ENCODE results near the gene NUDT17. TPM values are rescaled to one million over a fixed set of nuclear protein-coding genes. Genes with fewer than 3 reads are reported as not detected.
"Not testable (repeated sequence)": the region's sequence is repeated elsewhere in the genome, so short reads cannot be mapped to it uniquely, and the experiment has no call there.

NUDT17 gene
- total and polyA plus RNA-seq, 2 experiments from 2014 or later: 2.8 to 4.3 TPM

- not testable (repeated sequence) for H3K36me3 Mint-ChIP-seq (ENCODE audit: low read depth); DNase-seq (ENCODE audit: low spot score); H3K4me3 ChIP-seq; H3F3A ChIP-seq (replicated peaks; ENCODE audit: low read depth); H2AFZ ChIP-seq; H3K4me1 ChIP-seq (ENCODE audit: insufficient read depth); H3K4me1 Mint-ChIP-seq; H3K9me2 ChIP-seq (ENCODE audit: insufficient read depth); H3K27me3 ChIP-seq (ENCODE audit: insufficient read depth); H3K27me3 Mint-ChIP-seq (ENCODE audit: insufficient read depth, low read depth, poor library complexity); H3K4me3 Mint-ChIP-seq; H3K9me3 Mint-ChIP-seq; H4K20me1 ChIP-seq (replicated peaks; ENCODE audit: insufficient read depth); ATAC-seq; H3K27ac ChIP-seq (ENCODE audit: low read depth); H3K27ac Mint-ChIP-seq; H3K4me2 ChIP-seq; H3K36me3 ChIP-seq (ENCODE audit: insufficient read depth)
- H3K79me2 ChIP-seq (replicated peaks; ENCODE audit: insufficient read depth): peaks cover 16% of the 10 kb centered on the region
These were observed 27.3 kb upstream of the NUDT17 start for GRCh38 chr1:145818095-145818494.

GRCh38 chr1:145822779-145823331 lies 22.6 kb upstream of the NUDT17 start:
- H3K4me3 ChIP-seq; H4K20me1 ChIP-seq (replicated peaks; ENCODE audit: insufficient read depth); H3K4me1 ChIP-seq (ENCODE audit: insufficient read depth); H3K9me2 ChIP-seq (ENCODE audit: insufficient read depth); H3F3A ChIP-seq (replicated peaks; ENCODE audit: low read depth); H3K27me3 Mint-ChIP-seq (ENCODE audit: insufficient read depth, low read depth, poor library complexity); ATAC-seq; H2AFZ ChIP-seq; H3K4me1 Mint-ChIP-seq; H3K27ac Mint-ChIP-seq; H3K27ac ChIP-seq (ENCODE audit: low read depth); H3K27me3 ChIP-seq (ENCODE audit: insufficient read depth); H3K4me2 ChIP-seq; H3K4me3 Mint-ChIP-seq; DNase-seq (ENCODE audit: low spot score); H3K9me3 Mint-ChIP-seq: not testable (repeated sequence)
- H3K36me3 Mint-ChIP-seq (ENCODE audit: low read depth): peaks cover 28% of the 10 kb centered on the region
- H3K36me3 ChIP-seq (ENCODE audit: insufficient read depth): peaks cover 16% of the 10 kb centered on the region; the same call in 1 of the 2 replicates
- peaks cover 29% of the 10 kb centered on the region for H3K79me2 ChIP-seq (replicated peaks; ENCODE audit: insufficient read depth)

- H3K9me3 Mint-ChIP-seq: no peaks in the 10 kb centered on the region
These were observed 21.6 kb upstream of the NUDT17 start, which contains the start of the genes POLR3C and RNF115 for GRCh38 chr1:145823565-145824498. Gene POLR3C (plus strand): TSS chr1:145824200. CDS start chr1:145825777, 1,577 bp downstream. Gene RNF115 (minus strand): TSS chr1:145824095. CDS start chr1:145823873, 222 bp downstream.

More at GRCh38 chr1:145823565-145824498, 21.6 kb upstream of the NUDT17 start, which contains the start of the genes POLR3C and RNF115:
- peak; percentile 96 for ATAC-seq
- no peaks in the 10 kb centered on the region for H3K27me3 ChIP-seq (ENCODE audit: insufficient read depth)
- Mint-ChIP-seq H3K36me3 (ENCODE audit: low read depth) (peaks cover 38% of the 10 kb centered on the region), H3K27ac (peak within 1 kb of the TSS; percentile 99), H3K4me1 (peaks cover 2% of the 10 kb centered on the region; the same call in 2 of the 3 replicates), H3K4me3 (peak within 1 kb of the TSS; percentile 99), H3K27me3 (ENCODE audit: insufficient read depth, low read depth, poor library complexity) (peaks cover 5% of the 10 kb centered on the region)
- TF ChIP-seq ZNF331 (CRISPR knock-in tag; IDR thresholded peaks at IDR 0.05; ENCODE audit: low read depth) (no peak), POLR2AphosphoS5 (IDR thresholded peaks at IDR 0.05; ENCODE audit: low read depth) (peak; percentile 82), NANOG (IDR thresholded peaks at IDR 0.05; ENCODE audit: borderline replicate concordance) (no peak), JUNB (IDR thresholded peaks at IDR 0.05; ENCODE audit: unreplicated experiment) (no peak), CTCF (conservative IDR thresholded peaks at IDR 0.05; ENCODE audit: low read depth in 2 of 2) (no peak), ETS1 (IDR thresholded peaks at IDR 0.05) (0 out of 2 replicates have a peak, but pooled peaks have one; percentile 37), EZH2phosphoT487 (IDR thresholded peaks at IDR 0.05; ENCODE audit: unreplicated experiment) (no peak), CREB1 (CRISPR knock-in tag; IDR thresholded peaks at IDR 0.05; ENCODE audit: low read depth) (peak; percentile 29; the same call in 1 of the 2 replicates), ZNF114 (CRISPR knock-in tag; IDR thresholded peaks at IDR 0.05) (no peak)
- peak within 1 kb of the TSS; percentile 85 for H3K4me3 ChIP-seq
- H3K4me1 ChIP-seq (ENCODE audit: insufficient read depth): peaks cover 8% of the 10 kb centered on the region
- H3F3A ChIP-seq (replicated peaks; ENCODE audit: low read depth): 0 out of 2 replicates have a peak, but pooled peaks cover 6% of the 10 kb centered on the region
- peak; percentile 96 for DNase-seq (ENCODE audit: low spot score)
- H4K20me1 ChIP-seq (replicated peaks; ENCODE audit: insufficient read depth): no peaks in the 10 kb centered on the region
- peak within 1 kb of the TSS; percentile 93 for H2AFZ ChIP-seq
- peaks cover 26% of the 10 kb centered on the region for H3K36me3 ChIP-seq (ENCODE audit: insufficient read depth)
- H3K27ac ChIP-seq (ENCODE audit: low read depth): peak within 1 kb of the TSS; percentile 90
- H3K4me2 ChIP-seq: peak within 1 kb of the TSS; percentile 91
- no peaks in the 10 kb centered on the region for H3K9me2 ChIP-seq (ENCODE audit: insufficient read depth)
- peaks cover 29% of the 10 kb centered on the region for H3K79me2 ChIP-seq (replicated peaks; ENCODE audit: insufficient read depth)

Measured in GM23338 (cell line).